ENCODE measurements around the gene STEAP1.
"Not testable (repeated sequence)": the region's sequence is repeated elsewhere in the genome, so short reads cannot be mapped to it uniquely, and the experiment has no call there.

The STEAP1 gene

DNA sequence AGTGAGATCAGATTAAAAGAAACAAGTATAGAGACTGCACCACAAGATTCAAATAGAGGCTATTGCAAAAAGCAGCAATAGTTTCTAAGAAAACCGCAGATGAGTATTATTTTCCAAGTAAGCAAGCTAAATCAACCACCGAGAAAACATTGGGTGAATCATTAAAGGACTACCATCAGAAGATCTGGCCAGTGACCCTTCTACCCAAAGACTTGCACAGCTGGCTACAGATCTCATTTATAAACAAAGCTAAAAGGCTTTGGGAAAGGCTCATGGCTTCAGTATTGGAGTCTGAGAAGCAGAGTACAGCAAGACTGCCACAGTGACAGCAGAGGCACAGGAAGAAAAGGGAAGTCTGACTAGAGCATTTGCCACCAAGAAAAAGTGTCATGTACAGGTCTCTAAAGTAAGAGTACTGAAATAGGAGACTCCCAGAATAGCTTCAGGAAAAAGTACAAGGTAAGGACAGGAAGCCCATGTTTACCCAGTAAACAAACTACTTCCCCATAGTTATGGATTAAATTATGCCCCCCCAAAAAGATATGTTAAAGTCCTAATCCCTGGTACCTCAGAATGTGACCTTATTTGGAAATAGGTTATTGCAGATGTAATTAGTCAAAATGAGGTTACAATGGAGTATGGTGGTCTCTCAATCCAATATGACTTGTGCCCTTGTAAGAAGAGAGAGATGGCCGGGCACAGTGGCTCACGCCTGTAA, 19.0 kb downstream of the STEAP1 start:
- no peak overlapping the region for H3K4me3 ChIP-seq (ENCODE audit: low read depth, low read length)

DNA sequence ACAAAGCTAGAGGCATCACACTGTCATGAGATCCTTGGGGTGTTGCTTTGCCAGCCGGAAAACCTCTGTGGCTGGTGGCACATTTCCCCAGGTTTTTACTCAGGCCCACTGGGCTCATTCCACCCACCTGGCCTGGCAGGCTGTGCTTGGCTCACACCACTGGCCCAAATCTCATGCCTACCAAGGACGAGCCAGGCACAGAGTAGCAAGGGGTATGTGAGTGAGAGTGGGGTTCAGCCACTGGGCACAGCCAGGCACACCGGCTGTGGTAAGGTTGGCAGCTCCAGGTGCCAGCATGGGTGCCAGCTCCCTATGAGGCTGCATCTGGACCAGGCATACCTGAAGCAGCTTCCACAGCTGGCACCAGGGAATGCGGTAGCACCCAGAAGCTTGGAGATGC, 21.4 kb downstream of the STEAP1 start:
- no peak overlapping the region for H3K4me3 ChIP-seq (ENCODE audit: low read depth, low read length)

DNA sequence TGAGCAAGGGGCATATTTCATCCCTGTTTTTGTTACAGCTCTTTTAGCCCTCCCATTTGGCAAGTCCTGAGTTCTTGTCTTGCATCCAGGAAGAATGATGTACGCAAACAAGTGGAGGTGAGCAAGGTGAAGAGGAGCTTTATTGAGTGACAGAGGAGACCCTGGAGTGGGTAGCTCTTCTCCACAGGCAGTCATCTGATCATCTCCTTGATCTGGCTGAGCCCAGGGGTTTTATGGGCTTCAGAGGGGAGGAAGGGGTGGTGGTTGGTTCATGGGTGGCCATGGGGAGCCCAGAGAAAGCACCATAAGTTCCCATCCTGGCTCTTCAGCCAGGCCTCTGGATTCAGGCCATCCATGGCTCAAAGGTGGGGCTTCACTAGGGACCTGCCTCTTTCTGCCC, 21.9 kb downstream of the STEAP1 start:
- H3K4me3 ChIP-seq (ENCODE audit: low read depth, low read length) = no peak overlapping the region

DNA sequence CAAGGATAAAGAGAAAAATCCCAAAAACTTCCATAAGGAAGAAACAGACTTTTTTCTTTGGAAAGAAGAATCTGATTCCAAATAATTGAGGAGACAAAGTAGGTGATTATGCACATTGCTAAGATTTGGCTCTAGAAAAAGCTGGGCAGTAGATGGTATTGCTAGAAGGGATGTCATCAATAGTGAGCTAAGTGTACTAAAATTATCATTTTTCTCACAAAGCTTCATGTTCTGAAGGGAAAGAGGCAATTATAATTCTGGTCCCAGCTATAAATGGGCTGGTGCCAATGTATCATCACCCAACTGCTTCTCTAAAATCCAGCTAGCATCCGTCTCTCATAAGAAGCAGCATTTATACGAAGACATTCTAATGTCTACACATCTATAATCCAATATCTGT, 23.9 kb downstream of the STEAP1 start:
- no peak overlapping the region for H3K4me3 ChIP-seq (ENCODE audit: low read depth, low read length)

DNA sequence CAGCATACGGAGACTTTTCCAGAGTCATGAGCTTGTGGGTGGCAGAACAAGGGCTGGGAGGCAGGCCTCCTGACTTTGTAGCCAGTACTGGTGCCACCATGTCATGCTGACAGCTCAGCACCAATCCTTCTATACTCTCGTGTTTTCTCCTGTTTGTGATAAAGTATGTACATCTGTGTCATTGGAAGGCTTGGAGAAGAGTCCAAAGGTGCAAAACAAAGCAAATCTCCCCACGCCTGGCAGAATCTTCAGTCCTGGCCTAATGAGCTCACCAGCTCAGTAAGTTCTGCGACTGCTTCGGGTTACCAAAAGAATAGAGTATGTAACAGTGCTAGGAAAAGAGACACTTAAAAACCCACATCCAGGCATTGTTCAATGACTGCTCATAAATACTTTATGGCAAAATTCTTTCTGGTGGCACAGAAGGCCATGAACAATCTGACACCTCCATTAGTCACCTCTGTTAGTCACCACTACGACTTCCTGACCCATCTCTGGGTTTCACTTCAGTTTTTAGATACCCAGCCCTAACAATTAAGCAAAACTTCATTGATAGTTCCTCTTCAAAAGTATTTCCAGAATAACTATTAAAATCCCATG, 24.5 kb downstream of the STEAP1 start:
- no peak overlapping the region for H3K4me3 ChIP-seq (ENCODE audit: low read depth, low read length)

DNA sequence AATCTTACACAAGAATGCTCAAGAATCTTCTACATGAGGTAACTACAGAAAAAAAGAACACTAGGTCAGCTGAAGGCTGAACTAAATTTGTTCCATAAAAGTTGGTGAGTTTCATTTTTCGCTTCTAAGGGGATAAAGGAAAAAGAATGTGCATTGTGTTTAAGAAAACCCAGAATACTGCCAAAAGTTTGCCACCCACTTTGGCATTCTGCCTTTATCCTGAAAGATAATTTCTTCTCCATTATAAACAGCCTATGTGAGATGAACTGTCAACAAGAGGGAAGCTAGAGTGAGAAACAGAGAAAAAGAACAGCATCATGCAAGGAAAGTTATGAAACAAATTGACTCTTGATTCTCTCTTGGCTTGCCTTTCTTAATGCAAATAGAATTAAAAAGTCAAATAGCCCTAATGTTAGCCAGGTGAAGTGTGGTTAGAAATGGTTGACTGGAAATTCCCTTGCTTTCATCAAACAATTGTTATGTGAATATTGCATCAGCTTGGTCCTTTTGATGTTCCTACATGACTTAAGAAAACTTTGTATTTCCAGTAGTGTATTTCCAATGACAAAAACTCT, 25.8 kb downstream of the STEAP1 start:
- no peak overlapping the region for H3K4me3 ChIP-seq (ENCODE audit: low read depth, low read length)

DNA sequence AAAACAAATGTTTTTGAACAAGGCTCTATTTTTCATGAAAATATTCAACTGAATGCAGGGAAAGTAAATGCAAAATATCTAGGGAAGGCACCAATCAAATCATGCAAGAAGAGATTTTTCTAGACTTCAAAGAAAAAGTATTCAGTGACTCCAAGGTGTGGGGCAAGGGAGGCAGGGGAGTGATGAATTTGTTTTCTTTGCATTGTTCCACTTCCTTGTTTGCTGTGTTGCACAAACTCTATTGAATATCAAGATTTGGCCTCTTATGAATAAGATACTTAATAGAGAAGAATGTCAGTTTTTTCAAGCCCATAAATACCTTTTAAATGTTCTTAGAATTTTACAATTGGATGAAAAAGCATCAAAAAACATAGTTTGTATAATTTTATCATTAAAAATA, 26.4 kb downstream of the STEAP1 start:
- H3K4me3 ChIP-seq (ENCODE audit: low read depth, low read length) = no peak overlapping the region

DNA sequence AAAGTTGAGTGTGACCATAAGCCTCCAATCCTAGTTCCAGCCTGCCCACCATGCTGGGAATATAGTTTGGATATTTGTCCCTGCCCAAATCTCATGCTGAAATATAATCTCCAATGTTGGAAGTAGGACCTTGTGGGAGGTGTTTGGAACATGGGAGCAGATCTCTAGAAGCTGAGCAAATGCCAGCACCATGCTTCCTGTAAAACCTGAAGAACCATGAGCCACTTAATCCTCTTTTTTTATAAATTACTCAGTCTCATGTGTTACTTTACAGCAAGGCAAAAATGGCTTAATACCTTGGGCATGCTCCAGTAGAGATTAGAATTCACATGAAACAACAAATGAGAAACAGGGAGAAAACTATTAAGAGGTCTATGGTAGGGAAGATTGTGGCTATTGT, 27.2 kb downstream of the STEAP1 start:
- no peak overlapping the region for H3K4me3 ChIP-seq (ENCODE audit: low read depth, low read length)

DNA sequence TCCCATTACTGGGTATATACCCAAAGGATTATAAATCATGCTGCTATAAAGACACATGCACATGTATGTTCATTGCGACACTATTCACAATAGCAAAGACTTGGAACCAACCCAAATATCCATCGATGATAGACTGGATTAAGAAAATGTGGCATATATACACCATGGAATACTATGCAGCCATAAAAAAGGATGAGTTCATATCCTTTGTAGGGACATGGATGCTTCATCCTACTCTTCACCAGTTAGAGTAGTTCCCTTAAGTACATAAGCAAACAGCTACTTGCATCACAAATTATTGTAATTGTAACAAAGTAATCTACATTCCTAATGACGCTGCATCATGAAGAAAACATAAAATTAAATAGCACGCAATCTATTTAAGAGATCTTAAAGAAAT, 32.0 kb downstream of the STEAP1 start:
- not testable (repeated sequence) for H3K4me3 ChIP-seq (ENCODE audit: low read depth, low read length)

DNA sequence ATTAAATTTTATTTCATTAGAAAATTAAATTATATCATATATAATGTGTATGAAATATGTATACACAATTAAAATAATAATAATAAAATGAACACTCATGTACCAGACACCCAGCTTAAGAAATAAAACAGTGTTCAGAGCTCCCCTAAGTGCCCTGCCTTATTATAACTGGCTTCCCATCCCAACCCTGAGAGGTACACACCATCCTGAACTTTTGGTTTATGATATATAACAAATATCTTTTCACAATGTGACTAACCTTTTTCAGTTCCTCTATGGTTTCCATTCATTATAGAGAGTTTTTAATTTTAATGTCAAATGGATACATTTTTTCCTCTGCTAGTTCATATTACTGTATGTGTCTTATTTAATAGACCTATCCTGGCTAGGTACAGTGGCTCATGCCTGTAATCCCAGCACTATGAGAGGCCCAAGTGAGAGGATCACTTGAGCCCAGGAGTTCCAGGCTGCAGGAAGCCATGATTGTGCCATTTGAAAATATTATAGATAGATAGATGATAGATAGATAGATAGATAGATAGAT, 33.3 kb downstream of the STEAP1 start:
- H3K4me3 ChIP-seq (ENCODE audit: low read depth, low read length) = no peak overlapping the region

DNA sequence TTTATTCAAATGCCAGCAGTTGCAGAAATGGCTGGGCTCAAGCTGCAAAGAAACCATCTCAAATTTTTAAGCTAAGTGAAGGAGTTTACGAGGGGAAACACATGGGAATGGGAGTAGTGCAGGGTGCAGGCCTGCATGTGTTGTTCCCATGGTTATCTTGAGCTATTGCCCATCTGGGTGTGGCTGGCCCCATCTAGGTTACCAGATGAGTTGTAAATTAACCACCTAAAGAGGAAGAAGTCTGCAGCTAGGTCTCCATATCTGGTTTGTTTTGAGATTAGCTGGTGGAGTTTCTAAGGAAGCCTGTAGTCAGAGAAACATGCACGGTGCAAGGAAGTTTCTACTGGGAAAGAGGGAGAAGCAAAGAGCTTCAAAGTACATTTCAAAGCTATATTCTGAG, 34.0 kb downstream of the STEAP1 start:
- H3K4me3 ChIP-seq (ENCODE audit: low read depth, low read length) = no peak overlapping the region

DNA sequence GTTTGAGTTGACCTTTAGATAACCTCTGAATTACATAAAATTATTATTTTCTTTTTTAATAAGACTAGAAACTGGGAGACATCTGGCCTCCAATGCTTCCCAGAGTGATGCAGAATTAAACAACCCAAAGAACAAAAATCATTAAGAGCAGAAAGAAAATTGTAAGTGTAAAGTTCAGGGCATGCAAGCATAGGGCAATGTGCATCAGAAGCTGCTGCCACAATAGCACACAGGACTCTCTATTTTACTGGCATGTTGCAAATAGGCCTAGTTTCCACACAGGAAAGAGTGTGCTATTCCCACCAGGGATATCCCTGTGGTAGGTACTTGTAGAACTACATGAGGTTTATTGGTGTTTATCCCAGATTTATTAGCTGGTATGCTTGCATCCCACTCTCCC, 36.7 kb downstream of the STEAP1 start:
- no peak overlapping the region for H3K4me3 ChIP-seq (ENCODE audit: low read depth, low read length)

DNA sequence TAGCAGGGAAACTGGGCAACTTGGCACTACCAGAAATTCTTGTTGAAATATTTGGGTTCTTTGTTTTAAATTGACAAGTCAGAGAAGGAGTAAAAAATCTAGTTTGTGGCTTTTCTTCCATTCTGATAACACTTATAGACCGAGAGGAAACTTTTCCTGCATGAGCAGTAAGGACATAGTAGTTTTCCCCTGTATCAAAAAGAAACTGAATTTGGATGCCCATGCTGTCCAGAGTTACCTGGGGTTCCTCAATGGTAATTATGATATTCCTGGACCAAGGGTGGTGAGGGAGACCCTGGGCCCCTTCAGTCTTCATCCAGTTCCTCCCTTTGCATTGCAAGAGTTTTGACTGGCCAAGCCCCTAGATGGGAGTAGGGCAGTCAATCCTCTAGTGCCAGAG, 37.4 kb downstream of the STEAP1 start:
- H3K4me3 ChIP-seq (ENCODE audit: low read depth, low read length) = no peak overlapping the region

DNA sequence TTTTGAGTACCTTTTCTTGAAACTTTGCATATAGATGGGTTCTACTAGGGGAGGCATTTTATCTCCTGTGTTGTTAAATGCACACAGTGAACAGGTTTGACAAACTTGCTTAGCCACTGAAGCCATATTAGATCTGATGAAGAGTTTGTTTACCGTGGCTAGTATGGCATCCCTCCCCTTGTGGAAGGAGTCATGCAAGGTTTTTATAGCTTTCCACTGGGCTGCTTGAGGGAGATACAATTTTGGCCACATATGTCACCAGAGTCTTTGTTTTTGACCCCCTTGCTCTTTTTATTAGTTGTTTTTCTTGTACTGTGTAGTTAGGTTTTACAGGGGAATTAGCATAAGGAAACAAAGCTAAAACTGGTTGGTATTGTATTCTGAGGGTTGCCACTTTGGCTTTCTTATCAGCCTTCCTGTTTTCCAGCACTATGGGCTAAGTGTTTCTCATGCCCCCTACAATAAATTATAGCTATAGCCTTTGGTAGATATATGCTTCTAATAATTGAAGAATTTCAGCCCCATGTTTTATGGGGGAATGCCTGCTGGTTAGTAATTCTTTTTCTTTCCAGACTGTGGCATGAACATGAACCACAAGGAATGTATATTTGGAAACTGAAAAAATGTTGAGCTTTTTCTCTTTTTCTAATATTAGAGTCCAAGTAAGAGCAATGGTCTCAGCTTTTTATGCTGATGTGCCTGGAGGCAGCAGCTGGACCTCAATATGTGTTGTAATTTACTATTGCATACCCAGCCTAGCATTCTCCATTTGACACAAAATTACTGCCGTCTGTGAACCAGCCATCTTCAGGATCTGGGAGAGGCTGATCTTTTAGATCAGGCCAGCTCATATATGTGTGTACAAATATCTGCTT, 38.8 kb downstream of the STEAP1 start:
- no peak overlapping the region for H3K4me3 ChIP-seq (ENCODE audit: low read depth, low read length)

DNA sequence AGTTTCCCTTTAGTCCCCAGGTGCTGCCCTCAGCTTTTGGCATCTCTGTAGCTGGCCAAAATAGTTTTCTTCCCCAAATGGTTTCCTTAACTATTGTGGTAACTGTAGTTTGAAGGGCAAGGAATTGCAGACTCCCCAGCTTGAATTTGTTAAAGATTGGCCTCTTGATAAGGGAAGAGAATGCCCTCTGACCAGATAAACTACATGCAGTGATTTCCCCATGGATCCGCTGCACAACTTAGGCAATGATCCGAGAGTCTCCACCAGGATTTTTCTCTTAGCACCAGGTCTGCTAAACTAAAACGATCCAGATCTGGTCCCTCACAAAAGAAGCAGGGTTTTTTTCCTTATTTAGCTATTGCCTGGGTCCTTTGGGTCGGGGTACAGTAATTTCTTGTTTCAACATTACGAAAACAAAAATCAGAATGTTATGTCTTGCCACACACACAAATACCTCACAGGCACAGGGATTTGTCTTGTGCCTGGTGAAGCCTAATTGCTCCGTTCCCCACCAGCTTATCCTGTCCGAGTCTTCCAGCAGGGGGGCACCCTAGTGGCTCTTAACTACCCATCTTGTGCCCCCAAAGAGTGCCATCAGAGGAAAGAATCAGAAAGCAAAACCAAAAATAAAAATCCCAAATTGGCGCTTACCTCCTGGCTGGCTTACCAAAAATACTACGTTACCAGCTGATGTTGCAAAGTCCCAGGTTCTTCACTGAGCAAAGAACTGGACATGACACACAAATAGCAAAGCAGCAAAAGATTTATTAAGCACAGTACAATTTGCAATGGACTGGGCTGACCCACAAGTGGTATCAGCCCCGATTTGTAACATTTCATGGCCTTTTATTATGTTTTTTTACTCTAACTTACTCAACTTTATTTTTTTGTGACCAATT, 40.9 kb downstream of the STEAP1 start:
- no peak overlapping the region for H3K4me3 ChIP-seq (ENCODE audit: low read depth, low read length)

DNA sequence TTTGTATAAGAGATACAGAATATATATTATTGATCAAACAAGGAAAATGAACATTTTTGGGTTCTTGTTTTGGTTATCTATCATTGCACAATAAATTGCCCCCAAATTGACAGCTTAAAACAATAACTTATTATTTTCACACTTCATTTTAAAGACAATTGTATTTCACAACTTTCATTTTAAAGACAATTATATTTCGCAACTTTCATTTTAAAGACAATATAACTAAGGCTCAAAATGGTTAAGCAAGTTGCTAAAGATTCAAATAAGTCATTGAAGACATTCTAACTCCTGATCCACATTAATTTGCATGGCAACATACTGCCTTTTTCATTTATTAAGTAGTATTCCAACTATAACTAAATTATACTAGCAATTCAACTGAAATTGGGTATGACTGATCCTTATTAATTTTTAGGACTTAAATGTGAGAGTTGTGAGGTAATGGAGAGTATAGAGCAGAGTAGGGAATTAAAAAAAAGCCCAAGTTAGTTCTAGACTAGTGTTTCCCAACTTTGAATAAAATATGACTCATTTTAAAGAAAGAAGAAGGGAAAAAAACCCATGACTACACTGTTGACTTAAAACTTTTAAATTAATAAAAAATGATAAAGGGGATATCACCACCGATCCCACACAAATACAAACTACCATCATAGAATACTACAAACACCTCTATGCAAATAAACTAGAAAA, 47.4 kb downstream of the STEAP1 start:
- H3K4me3 ChIP-seq (ENCODE audit: low read depth, low read length) = no peak overlapping the region

DNA sequence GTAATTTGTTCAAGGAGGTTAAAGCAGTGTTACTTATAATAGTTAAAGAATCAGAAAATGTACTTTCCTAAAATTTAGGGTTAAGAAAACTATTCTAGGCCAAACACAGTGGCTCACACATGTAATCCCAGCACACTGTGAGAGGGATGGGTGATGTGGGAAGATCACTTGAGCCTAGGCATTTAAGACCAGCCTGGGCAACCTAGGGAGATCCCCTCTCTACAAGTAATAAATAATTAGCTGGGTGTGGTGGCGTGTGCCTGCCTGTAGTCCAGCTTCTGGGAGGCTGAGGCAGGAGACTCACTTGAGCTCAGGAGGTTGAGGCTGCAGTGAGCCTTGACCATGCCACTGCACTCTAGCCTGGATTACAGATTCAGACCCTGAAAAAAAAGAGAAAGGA, 53.7 kb downstream of the STEAP1 start:
- H3K4me3 ChIP-seq (ENCODE audit: low read depth, low read length) = no peak overlapping the region

DNA sequence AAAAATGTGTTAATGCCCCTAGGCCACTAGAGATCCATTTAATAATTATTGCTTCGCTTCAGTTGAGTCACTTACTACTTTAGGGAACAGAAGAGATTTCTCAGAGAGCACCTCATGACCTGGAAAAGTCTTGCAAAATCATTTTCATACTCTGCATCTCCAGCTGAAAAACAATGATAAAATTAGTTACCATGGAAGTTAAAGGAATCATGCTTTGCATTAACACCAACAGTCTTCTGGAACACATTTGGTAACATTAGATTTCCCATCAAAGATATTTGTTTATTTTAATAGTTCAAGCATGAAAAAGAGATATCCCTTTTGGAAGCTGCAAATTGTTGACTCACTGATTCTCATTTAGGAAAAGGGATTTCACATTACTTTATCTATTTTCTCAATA, 55.5 kb downstream of the STEAP1 start:
- H3K4me3 ChIP-seq (ENCODE audit: low read depth, low read length) = no peak overlapping the region

DNA sequence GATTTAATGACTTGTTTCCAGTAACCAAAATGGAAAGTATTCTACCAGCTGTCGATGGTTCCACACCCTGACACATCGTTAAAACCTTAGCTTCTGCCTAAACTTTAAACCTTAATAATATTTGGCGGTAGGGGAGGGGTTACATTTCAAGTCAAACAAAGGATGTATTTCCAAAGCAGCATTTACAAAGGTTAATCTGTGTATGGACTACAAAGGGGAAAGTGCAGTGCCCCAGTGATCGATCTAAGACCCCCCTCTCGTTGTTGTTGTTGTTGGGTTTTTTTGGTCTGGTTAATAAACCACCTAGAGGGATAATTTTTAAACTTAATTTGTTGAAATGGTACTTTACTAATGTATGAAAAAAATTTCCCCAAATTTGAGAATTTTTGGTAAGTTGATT, 56.2 kb downstream of the STEAP1 start:
- H3K4me3 ChIP-seq (ENCODE audit: low read depth, low read length) = peak overlapping the region; percentile 75

DNA sequence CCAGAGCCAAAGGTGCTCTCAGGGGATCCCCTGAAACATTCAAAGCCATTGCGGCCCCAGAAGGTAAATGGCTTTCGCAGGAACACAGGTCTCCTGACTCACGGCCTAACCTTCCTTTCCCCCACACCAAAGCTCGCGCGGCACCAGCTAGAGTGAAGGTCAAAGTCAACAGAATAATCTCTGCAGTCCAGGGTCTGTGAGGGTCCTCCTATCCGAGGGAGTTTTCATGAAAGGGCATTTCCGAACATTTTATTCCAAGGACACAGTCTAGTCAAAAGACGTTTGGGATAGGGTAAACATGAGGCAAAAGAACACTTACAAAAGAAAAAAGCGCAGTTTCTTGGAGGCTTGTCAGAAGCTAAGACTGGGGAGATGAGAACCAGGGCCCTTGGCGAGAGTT, 56.7 kb downstream of the STEAP1 start:
- H3K4me3 ChIP-seq (ENCODE audit: low read depth, low read length) = peak overlapping the region; percentile 75
